ENCODE data around the gene MORN5.

MORN5 gene

GRCh38 chr9:122215663-122216062 is 56.0 kb downstream of the MORN5 start:
- peaks cover 37% of the 10 kb centered on the region for H3K4me1 Mint-ChIP-seq
- no peaks in the 10 kb centered on the region for H3K36me3 Mint-ChIP-seq
- CTCF ChIA-PET: interaction anchor here (1.4 kb wide), 1 partner anchor 91 kb away, joined by 4 read pairs; no protein-coding TSS in a partner anchor
- DNase-seq: no peak
- no peak overlapping the region for H3K27ac Mint-ChIP-seq
- no peak overlapping the region for H3K4me3 Mint-ChIP-seq
- no peaks in the 10 kb centered on the region for H3K9me3 Mint-ChIP-seq
- H3K27me3 Mint-ChIP-seq: peaks cover 91% of the 10 kb centered on the region

DNA sequence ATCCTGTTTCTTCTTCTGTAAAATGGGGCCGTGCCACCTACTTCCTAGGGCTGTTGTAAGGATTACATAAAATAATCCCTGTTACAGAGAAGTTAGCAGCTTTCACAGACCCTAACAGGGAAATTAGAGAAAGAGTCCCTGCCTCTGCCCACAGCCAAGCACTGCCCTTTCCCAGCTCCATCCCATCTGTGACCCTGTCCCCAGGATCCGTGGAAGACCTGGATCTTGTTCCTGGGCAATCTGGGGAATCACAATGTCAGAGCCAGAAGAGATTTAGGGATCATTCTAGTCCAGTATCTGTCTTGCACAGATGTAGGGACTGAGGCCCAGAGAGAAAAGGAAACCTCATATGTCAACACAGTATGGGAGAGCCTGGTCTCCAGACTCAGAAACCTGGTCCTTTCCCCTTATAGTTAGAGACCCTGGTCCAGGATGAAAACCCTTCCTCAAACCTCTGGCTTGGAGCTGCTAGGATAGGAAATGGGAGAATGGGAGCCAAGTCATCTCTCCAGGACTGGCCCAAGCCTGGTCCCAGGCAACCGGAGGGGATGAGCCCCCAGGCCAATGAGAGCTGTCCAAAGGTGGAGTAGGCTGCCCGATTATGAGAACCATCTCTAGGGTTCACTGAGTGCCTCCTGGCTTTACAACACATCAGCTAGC is 56.6 kb downstream of the MORN5 start:
- H3K36me3 Mint-ChIP-seq: no peaks in the 10 kb centered on the region
- H3K4me3 Mint-ChIP-seq: no peak overlapping the region
- CTCF ChIA-PET: interaction anchor here (1.4 kb wide), 1 partner anchor 92 kb away, joined by 4 read pairs; no protein-coding TSS in a partner anchor
- peaks cover 37% of the 10 kb centered on the region for H3K4me1 Mint-ChIP-seq
- H3K9me3 Mint-ChIP-seq: no peaks in the 10 kb centered on the region
- DNase-seq: no peak
- peaks cover 96% of the 10 kb centered on the region for H3K27me3 Mint-ChIP-seq
- no peak overlapping the region for H3K27ac Mint-ChIP-seq

DNA sequence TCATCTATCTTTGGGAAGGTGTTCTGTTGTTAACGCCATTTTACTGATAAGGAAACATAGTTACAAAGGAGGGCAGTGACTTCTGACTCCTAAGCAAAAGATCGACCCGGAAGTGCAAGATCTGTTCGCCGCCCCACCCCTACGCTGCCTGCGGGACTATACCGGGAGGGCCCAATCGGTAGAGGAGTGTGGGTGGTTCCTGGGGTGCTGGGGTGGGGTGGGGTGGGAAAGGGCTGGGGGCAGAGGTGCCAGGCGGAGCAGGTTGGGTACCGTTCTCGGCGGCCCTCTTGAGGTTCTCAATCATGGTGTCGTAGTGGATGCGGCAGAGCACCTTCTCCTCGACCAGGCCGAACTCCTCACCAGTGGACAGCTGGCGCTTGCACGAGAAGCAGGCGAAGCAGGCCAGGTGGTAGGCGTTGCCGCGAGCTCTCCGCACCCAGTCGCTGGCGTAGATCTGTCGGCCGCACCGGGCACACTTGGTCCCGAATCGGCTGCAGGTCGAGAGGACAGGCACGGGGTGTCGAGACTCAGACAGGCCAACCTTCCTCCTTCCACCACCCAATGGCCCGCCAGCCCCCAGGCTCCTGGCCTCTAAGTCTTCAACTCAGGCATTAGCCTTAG is 57.2 kb downstream of the MORN5 start:
- CTCF ChIA-PET: interaction anchor here (0.6 kb wide), 1 partner anchor 335 kb away, joined by 3 read pairs; no protein-coding TSS in a partner anchor
- DNase-seq: no peak
- Mint-ChIP-seq H3K4me3 (no peak overlapping the region), H3K9me3 (no peaks in the 10 kb centered on the region), H3K4me1 (peaks cover 37% of the 10 kb centered on the region), H3K27me3 (peaks cover 96% of the 10 kb centered on the region), H3K36me3 (no peaks in the 10 kb centered on the region), H3K27ac (no peak overlapping the region)

- DNase-seq: no peak
- H3K4me1 Mint-ChIP-seq: peaks cover 37% of the 10 kb centered on the region
- CTCF ChIA-PET: interaction anchor here (0.6 kb wide), 2 partner anchors 93 to 334 kb away, joined by 3 read pairs; no protein-coding TSS in a partner anchor
- no peak overlapping the region for H3K27ac Mint-ChIP-seq
- peaks cover 96% of the 10 kb centered on the region for H3K27me3 Mint-ChIP-seq
- no peaks in the 10 kb centered on the region for H3K9me3 Mint-ChIP-seq
- H3K36me3 Mint-ChIP-seq: no peaks in the 10 kb centered on the region
- H3K4me3 Mint-ChIP-seq: no peak overlapping the region
These were observed 57.9 kb downstream of the MORN5 start for GRCh38 chr9:122217640-122218039.

GRCh38 chr9:122218071-122218934 is 58.6 kb downstream of the MORN5 start:
- Mint-ChIP-seq H3K36me3 (no peaks in the 10 kb centered on the region), H3K27me3 (peaks cover 96% of the 10 kb centered on the region), H3K27ac (no peak overlapping the region), H3K9me3 (no peaks in the 10 kb centered on the region), H3K4me1 (peaks cover 31% of the 10 kb centered on the region), H3K4me3 (no peak overlapping the region)
- CTCF ChIA-PET: interaction anchor here (0.6 kb wide), 1 partner anchor 93 kb away, joined by 3 read pairs; no protein-coding TSS in a partner anchor
- DNase-seq: no peak

DNA sequence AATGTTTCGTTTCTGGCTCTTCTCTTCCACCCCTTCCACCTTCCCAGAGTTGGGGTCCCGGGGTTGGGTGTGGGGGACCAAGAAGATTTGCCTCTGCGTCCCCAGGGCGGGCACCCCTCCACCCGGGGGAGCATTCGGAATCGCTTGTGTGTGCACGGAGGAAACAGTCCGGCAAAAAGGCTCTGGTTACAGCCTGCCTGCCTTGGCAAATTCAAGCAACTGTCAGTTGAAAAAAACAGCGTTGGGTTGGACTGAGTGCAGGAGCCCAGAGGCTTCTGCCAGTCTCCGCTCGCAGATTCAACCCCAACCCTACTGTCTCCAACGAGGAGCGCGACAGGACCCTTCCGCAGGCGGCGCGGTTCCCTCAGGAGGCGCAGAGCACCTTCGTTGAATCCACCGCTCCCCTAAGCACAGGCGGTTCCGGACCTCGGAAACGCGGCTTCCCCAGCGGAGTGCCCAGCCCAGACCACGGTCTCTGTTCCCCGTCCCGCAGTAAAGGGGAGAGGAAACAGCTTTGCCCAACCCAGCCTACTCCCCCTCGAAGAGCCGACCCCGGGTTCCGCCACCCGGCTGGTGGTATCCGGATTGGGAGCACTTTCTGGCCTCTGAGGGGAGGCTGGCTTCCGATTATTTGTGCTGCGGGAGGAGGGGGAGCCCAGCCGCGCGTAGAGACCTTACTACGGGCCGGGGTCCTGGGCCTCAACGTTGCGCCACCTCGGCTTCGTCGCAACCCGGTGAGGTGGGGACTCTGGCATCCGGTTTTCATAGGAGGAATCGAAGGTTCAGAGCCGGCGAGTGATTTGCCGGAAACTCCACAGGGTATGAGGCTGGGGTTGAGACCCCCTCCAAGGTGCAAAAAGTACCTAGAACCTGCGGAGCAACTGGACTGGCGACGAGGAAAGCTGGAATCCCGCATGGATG is 59.5 kb downstream of the MORN5 start:
- DNase-seq: no peak
- no peaks in the 10 kb centered on the region for H3K36me3 Mint-ChIP-seq
- H3K27ac Mint-ChIP-seq: no peak overlapping the region
- H3K4me3 Mint-ChIP-seq: peak overlapping the region; percentile 30
- peaks cover 29% of the 10 kb centered on the region for H3K4me1 Mint-ChIP-seq
- CTCF ChIA-PET: no interaction called here
- no peaks in the 10 kb centered on the region for H3K9me3 Mint-ChIP-seq
- peaks cover 96% of the 10 kb centered on the region for H3K27me3 Mint-ChIP-seq

DNA sequence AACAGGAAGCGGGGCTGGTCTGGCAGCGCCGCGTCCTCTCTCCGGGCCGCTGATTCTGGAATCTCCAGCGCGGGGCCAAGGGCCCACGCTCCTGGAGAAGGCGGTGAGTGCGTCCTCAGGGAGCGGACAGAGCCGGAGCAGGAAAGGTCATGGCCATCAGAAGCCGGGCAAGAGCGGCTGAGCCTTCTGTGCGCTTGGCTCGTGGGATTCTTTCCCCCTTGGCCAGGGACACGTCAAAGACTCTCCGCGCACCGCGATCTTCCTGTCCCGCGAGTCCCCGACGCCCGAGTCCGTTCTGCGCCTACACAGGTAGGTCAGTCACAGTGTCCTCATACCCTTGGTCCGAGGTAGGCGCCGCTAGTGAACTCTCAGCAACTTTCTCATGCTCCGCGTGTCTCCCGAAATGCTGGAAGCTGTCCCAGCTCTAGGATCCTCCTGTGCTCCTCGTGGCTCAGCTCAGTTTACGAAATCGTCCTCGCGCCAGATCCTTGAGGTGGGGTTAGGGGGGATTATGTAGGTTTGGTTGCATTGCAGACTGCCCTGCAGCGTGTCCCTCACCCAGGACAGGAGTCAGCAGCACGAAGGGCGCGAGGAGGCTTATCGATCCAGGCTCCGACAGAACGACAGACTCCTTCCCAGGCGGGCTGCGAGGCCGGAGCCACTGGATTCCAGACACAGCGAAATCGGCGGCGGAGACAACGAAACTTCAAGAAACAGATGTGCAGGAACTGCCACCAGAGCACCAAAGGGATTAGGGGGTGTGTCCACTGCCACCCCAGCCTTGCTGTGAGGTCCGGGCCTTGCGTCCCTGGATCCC is 60.4 kb downstream of the MORN5 start:
- no peak overlapping the region for H3K27ac Mint-ChIP-seq
- H3K36me3 Mint-ChIP-seq: no peaks in the 10 kb centered on the region
- peaks cover 99% of the 10 kb centered on the region for H3K27me3 Mint-ChIP-seq
- H3K4me3 Mint-ChIP-seq: no peak overlapping the region
- DNase-seq: no peak
- H3K9me3 Mint-ChIP-seq: no peaks in the 10 kb centered on the region
- peaks cover 25% of the 10 kb centered on the region for H3K4me1 Mint-ChIP-seq
- CTCF ChIA-PET: no interaction called here

DNA sequence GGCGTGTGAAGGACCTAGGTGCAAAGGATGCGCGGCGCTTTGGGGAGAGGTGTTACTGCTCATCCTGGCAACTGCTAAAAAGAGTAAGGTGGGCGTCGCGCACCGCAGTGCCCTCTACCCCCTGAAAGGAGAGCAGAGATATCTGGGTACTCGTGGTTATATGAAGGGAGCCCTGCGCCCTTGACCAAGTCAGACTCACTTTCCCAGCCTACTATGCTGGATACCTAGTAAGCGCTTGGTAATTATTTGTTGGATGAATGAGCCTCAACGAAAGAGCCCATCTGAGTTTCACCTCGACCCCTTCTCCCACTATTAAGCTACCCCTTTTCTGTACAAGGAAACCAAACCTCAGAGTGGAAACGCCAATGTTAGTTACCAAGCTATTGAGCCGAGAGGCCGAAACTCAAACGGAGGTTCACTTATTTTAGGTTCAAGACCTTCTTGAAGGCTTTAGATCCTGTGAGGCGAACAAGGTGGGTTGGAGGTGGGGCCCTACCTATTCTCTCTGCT is 61.0 kb downstream of the MORN5 start:
- peaks cover 25% of the 10 kb centered on the region for H3K4me1 Mint-ChIP-seq
- peaks cover 99% of the 10 kb centered on the region for H3K27me3 Mint-ChIP-seq
- no peak overlapping the region for H3K4me3 Mint-ChIP-seq
- H3K27ac Mint-ChIP-seq: no peak overlapping the region
- no peaks in the 10 kb centered on the region for H3K36me3 Mint-ChIP-seq
- CTCF ChIA-PET: no interaction called here
- H3K9me3 Mint-ChIP-seq: no peaks in the 10 kb centered on the region
- no peak for DNase-seq

- DNase-seq: no peak
- Mint-ChIP-seq H3K27me3 (peaks cover 99% of the 10 kb centered on the region), H3K4me1 (peaks cover 26% of the 10 kb centered on the region), H3K36me3 (no peaks in the 10 kb centered on the region), H3K9me3 (no peaks in the 10 kb centered on the region), H3K4me3 (no peak overlapping the region), H3K27ac (no peak overlapping the region)
- CTCF ChIA-PET: interaction anchor here (0.7 kb wide), 1 partner anchor 708 kb away, joined by 4 read pairs; no protein-coding TSS in a partner anchor
These were observed 61.6 kb downstream of the MORN5 start for GRCh38 chr9:122221183-122221811.

DNA sequence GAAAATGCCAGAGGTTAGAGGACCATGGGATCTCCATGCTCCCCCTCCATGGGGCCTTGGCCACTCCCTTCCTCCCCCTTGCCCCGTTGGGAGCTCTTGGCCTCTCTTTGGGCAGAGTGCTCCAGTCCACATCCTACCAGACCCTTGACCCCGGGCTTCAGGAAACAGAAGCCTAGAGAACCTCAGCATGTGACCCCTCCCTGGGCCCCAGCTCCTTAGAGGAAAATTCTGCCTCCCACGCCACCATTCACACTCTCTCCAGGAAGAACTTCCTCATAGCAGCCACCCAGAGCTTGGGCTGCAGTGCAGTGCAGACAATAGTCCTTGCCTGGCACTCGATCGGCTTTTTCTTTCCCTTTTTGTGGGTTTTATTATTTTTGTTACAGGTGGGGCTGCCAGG is 63.1 kb downstream of the MORN5 start:
- no peak overlapping the region for H3K27ac Mint-ChIP-seq
- H3K9me3 Mint-ChIP-seq: no peaks in the 10 kb centered on the region
- H3K36me3 Mint-ChIP-seq: no peaks in the 10 kb centered on the region
- H3K4me1 Mint-ChIP-seq: peaks cover 29% of the 10 kb centered on the region
- peaks cover 100% of the 10 kb centered on the region for H3K27me3 Mint-ChIP-seq
- no peak for DNase-seq
- CTCF ChIA-PET: no interaction called here
- H3K4me3 Mint-ChIP-seq: no peak overlapping the region

DNA sequence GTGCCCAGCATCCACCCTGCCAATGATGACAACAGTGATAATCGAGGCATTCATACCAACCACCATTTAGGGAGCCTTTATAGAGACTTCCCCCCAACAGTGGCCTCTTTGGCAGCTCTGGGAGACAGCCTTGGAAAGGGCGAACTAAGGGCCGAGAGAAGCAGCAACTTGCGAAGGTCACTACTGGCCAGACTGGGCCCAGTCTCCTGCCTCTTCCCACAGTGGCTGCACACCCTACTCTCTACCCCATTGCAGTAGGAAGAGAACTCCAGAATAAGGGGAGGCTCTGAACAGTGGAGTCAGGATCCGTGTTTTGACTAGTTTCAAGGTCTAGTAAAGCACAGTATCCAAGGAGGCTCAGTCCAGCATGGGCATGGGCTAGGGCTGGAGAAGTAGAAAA is 63.7 kb downstream of the MORN5 start:
- CTCF ChIA-PET: no interaction called here
- H3K27ac Mint-ChIP-seq: no peak overlapping the region
- peaks cover 23% of the 10 kb centered on the region for H3K4me1 Mint-ChIP-seq
- peaks cover 100% of the 10 kb centered on the region for H3K27me3 Mint-ChIP-seq
- H3K9me3 Mint-ChIP-seq: no peaks in the 10 kb centered on the region
- no peak for DNase-seq
- no peaks in the 10 kb centered on the region for H3K36me3 Mint-ChIP-seq
- no peak overlapping the region for H3K4me3 Mint-ChIP-seq

GRCh38 chr9:122225312-122226141 is 65.8 kb downstream of the MORN5 start:
- Mint-ChIP-seq H3K27me3 (peaks cover 80% of the 10 kb centered on the region), H3K27ac (no peak overlapping the region), H3K36me3 (no peaks in the 10 kb centered on the region), H3K9me3 (no peaks in the 10 kb centered on the region), H3K4me3 (no peak overlapping the region), H3K4me1 (peaks cover 5% of the 10 kb centered on the region)
- CTCF ChIA-PET: no interaction called here
- DNase-seq: no peak

All from activated naive CD4-positive, alpha-beta T cell treated with anti-CD3 and anti-CD28 coated beads, Interleukin-2, amount 10 ng/mL, durations not matched to agents 7 days and 5 days (primary cell).